Measurements from ENCODE around the gene CSAG2. TPM values are rescaled to one million over a fixed set of nuclear protein-coding genes. Genes with fewer than 3 reads are reported as not detected.

Gene CSAG2
- not detected in 5 replicates for total RNA-seq (2022; extraction: Qiagen RNA extraction; ENCODE audit: low read depth)

GRCh38 chrX:152709173-152709572 lies at the start of gene CSAG2:
CSAG2 (minus strand) TSS chrX:152709273; CDS start chrX:152709112, 161 bp downstream.

GRCh38 chrX:152753686-152754650 lies 44.9 kb upstream of the CSAG2 start, which contains the start of gene MAGEA2:
MAGEA2 (minus strand) TSS chrX:152753842; CDS start chrX:152751363, 2,479 bp downstream.

GRCh38 chrX:152733261-152733975 lies 24.3 kb upstream of the CSAG2 start, which contains the start of the genes CSAG1 and MAGEA12:
CSAG1 (minus strand) TSS chrX:152733721; CDS start chrX:152732460, 1,261 bp downstream.
MAGEA12 (plus strand) TSS chrX:152733757; CDS start chrX:152736162, 2,405 bp downstream.

GRCh38 chrX:152713815-152714787 lies 5.0 kb upstream of the CSAG2 start, which contains the start of gene MAGEA2B:
MAGEA2B (plus strand) TSS chrX:152714628; CDS start chrX:152717107, 2,479 bp downstream.

GRCh38 chrX:152697952-152698931 lies 10.8 kb downstream of the CSAG2 start, which contains the start of gene MAGEA3:
MAGEA3 (plus strand) TSS chrX:152698794; CDS start chrX:152700833, 2,039 bp downstream.

Other genes with a start within 250 kb of the CSAG2 start
- 0.17 to 0.28 TPM (median 0.20 TPM) in 5 replicates for gene GABRQ, start 71.4 kb downstream of the CSAG2 start, total RNA-seq (2022; extraction: Qiagen RNA extraction; ENCODE audit: low read depth)
- gene MAGEA3, start 10.5 kb downstream of the CSAG2 start, total RNA-seq (2022; extraction: Qiagen RNA extraction; ENCODE audit: low read depth) = 2.5 to 3.5 TPM (median 2.7 TPM) in 5 replicates
- 0.12 to 0.21 TPM in 2 of 5 replicates, not detected in the others for gene MAGEA2B, start 5.4 kb upstream of the CSAG2 start, total RNA-seq (2022; extraction: Qiagen RNA extraction; ENCODE audit: low read depth)
- 0.34 to 0.46 TPM in 2 of 5 replicates, not detected in the others for gene CSAG1, start 24.4 kb upstream of the CSAG2 start, total RNA-seq (2022; extraction: Qiagen RNA extraction; ENCODE audit: low read depth)
- gene MAGEA12, start 24.5 kb upstream of the CSAG2 start, total RNA-seq (2022; extraction: Qiagen RNA extraction; ENCODE audit: low read depth) = 0.11 to 0.13 TPM (median 0.12 TPM) in 3 of 5 replicates, not detected in the others
- gene MAGEA2, start 44.6 kb upstream of the CSAG2 start, total RNA-seq (2022; extraction: Qiagen RNA extraction; ENCODE audit: low read depth) = not detected in 5 replicates
- gene CSAG3, start 49.9 kb upstream of the CSAG2 start, total RNA-seq (2022; extraction: Qiagen RNA extraction; ENCODE audit: low read depth) = not detected in 5 replicates
- gene MAGEA6, start 60.4 kb upstream of the CSAG2 start, total RNA-seq (2022; extraction: Qiagen RNA extraction; ENCODE audit: low read depth) = 10.4 to 13.2 TPM (median 11.9 TPM) in 5 replicates
- gene CETN2, start 121.5 kb upstream of the CSAG2 start, total RNA-seq (2022; extraction: Qiagen RNA extraction; ENCODE audit: low read depth) = 69.0 to 113 TPM (median 72.2 TPM) in 5 replicates
- 40.0 to 44.4 TPM (median 41.9 TPM) in 5 replicates for gene NSDHL, start 121.8 kb upstream of the CSAG2 start, total RNA-seq (2022; extraction: Qiagen RNA extraction; ENCODE audit: low read depth)
- 6.7 to 8.8 TPM (median 7.8 TPM) in 5 replicates for gene ZNF185, start 188.8 kb upstream of the CSAG2 start, total RNA-seq (2022; extraction: Qiagen RNA extraction; ENCODE audit: low read depth)